HG03045 (cell line): ENCODE measurements around the gene PPFIBP1.
"Not testable (repeated sequence)": the region's sequence is repeated elsewhere in the genome, so short reads cannot be mapped to it uniquely, and the experiment has no call there.

Source experiments
- ATAC-seq: cut with Tn5 transposase; IDR thresholded peaks from one replicate; pipeline ENCODE4 v1.9.1; 2021; ENCODE audit warnings: mild to moderate bottlenecking, moderate library complexity; ENCODE audit not compliant: unreplicated experiment

Gene PPFIBP1

GRCh38 chr12:27620121-27620520 is 96.1 kb downstream of the PPFIBP1 start:
- ATAC-seq: no peak

- no peak for ATAC-seq
These were observed 98.6 kb downstream of the PPFIBP1 start for GRCh38 chr12:27622436-27623195.

GRCh38 chr12:27623645-27624044 is 99.6 kb downstream of the PPFIBP1 start:
- no peak for ATAC-seq

GRCh38 chr12:27624586-27624985 is 100.6 kb downstream of the PPFIBP1 start:
- ATAC-seq: no peak

DNA sequence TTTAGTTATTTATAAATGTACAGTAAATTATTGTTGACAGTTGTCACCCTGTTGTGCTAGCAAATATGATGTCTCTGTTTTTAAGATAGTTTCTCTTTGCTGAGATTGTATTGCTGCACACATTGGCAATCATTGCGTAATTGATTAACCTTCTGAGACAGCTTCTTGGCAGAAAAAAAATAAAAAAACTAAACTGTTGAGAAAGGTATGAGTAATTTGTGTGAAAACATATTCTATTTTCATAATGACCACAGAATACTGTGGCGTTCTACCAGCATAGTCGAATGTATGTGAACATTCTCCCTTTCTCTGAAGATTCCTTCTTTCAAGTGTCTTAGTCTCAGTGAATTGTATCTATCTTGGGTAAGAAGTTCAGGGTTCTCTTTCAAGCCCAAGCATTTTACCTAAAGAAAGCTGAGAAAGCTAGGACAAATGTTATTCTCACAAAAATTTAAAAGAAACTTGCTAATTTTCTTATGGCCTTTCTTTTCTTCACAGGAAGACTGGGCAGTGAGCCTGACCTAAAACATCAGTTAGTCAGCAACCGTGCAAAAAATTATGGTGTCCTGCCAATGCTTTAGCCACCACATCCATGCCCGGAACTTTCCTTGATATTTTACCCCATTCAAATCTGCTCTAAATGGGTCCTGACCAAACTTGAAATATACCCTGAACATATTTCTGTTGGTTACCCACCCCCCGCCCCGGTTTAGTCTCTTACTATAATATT is 103.3 kb downstream of the PPFIBP1 start:
- no peak for ATAC-seq

DNA sequence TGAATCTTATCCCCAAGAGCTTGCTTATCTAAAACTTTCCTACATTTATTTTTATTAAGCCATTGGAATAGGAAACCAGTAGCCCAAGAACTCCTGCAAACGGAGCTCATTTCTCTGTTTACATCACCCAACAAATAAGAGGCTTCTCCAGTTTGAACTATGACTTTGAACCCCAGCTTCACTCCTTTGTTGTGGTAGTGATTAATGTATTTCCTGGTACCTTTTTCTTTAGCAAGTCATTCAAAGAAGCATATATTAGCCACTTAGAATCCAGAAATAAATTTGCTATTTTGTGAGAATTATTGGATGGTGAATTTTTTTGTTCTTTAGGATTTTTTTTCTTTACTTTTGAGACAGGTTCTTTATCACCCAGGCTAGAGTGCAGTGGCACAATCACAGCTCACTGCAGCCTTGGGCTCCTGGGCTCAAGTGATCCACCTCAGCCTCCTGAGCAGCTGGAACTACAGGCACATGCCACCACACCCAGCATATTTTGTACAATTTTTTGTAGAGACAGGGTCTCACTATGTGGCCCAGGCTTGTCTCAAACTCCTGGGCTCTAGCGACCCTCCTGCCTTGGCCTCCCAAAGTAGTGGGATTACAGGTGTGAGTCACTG is 104.0 kb downstream of the PPFIBP1 start:
- not testable (repeated sequence) for ATAC-seq

- ATAC-seq: not testable (repeated sequence)
These were observed 106.2 kb downstream of the PPFIBP1 start for GRCh38 chr12:27630219-27630618.

GRCh38 chr12:27631365-27631764 is 107.4 kb downstream of the PPFIBP1 start:
- ATAC-seq: no peak

DNA sequence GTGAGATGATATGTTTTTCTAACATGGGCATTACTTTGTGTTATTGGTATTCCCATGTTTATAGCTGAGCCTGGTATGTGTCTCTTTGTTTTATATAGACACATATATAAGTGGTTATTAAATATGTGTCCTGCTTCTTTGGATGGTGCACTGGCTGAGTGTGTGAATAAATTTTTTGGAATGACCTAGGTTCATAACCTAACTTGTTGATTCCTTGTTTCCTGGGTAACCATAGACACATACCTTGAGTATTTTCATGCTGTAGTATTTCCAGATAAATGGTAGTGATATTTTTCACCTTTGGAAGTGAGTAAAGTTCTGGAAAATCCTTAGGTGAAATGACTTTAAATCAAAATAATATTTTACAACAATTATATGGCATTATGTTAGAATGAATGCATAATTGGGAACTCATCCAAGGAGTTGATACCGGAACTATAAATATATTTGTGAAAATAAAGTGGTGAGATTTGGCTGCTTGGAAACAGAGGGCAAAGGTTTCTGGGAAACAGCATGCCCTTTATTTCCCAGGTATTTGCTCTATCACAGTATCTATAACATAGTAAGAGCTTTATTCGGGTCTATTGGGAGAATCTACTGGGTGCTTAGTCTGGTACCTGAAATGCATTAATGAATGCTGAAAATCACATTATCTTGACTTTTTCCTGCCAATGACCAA is 107.9 kb downstream of the PPFIBP1 start:
- no peak for ATAC-seq

GRCh38 chr12:27635349-27635972 is 111.5 kb downstream of the PPFIBP1 start:
- ATAC-seq: no peak

GRCh38 chr12:27636569-27636968 is 112.6 kb downstream of the PPFIBP1 start:
- not testable (repeated sequence) for ATAC-seq

- ATAC-seq: no peak
These were observed 113.5 kb downstream of the PPFIBP1 start for GRCh38 chr12:27637524-27637923.

GRCh38 chr12:27639265-27639664 is 115.3 kb downstream of the PPFIBP1 start:
- no peak for ATAC-seq

- ATAC-seq: not testable (repeated sequence)
These were observed 116.7 kb downstream of the PPFIBP1 start for GRCh38 chr12:27640566-27641200.

DNA sequence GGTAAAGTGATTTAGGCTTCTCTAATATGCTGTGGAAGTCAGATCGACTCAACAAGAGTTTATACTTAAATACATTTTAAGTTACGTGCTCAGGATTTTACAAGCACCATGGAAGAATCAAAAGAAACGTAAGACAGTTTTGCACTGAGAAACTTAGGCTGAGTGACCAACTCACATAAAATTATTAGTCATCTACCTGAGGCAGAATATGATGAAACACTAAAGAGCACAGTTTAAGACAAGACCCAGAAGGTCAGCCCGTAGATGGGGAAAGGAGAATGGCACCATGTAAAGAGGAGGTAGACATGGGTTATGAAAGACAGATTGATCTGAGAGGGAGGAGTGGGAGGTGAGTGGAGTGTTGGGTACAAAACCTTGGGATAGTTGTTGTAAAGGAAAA is 118.4 kb downstream of the PPFIBP1 start:
- ATAC-seq: not testable (repeated sequence)

GRCh38 chr12:27642892-27643291 is 118.9 kb downstream of the PPFIBP1 start:
- not testable (repeated sequence) for ATAC-seq

DNA sequence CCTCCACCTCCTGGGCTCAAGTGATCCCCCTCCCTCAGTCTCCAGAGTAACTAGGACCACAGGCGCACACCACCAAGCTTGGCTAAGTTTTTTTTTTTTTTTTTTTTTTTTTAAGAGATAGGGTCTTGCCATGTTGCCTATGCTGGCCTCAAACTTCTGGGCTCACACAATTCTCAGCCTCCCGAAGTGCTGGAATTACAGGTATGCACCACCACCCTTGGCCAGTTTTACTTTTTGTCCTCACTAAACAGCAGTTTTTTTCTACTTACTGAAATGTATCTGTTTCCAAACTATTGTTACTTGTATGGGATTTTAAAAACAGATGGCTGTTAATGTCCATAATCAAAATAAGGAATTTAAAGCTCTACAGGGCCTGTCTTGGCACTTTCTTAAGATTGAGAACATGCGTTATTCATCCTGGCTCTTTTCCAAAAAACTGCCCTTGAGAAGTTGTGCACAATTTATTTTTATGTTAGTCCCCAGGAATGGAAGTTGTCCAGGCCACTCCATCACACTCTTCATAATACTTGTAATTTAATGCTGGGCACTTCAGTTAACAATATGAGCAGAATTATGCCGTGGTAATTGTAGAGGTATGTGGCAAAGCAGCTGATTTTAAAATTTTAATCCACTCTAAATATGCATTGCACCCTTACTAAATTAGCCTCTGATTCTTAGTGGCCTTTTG is 120.3 kb downstream of the PPFIBP1 start:
- ATAC-seq: no peak

- ATAC-seq: no peak
These were observed 121.7 kb downstream of the PPFIBP1 start for GRCh38 chr12:27645671-27646070.

DNA sequence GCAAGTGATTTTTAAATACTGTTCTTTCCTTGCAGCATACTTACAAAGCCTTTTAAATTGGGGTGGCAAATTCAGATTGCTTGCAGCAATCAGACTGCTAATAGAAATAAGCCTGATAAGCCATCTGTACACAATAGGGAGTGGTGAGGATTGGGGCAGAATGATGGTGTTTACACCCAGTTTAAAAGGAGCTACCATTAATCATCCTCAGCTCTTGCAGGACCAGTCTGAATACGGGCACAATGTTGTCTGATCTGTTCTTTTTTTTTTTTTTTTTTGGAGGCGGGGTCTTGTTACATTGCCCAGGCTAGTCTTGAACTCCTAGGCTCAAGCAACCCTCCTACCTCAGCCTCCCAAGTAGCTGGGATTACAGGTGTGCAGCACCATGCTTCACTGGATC is 122.1 kb downstream of the PPFIBP1 start:
- ATAC-seq: no peak

- ATAC-seq: no peak
These were observed 126.0 kb downstream of the PPFIBP1 start for GRCh38 chr12:27650011-27650410.
